SK-N-SH (cell line): ENCODE measurements around the gene ZDHHC24. TPM values are rescaled to one million over a fixed set of nuclear protein-coding genes. Genes with fewer than 3 reads are reported as not detected.

Experiments
- CTCF ChIA-PET: fragments of 300-600, 350-600 bp; formaldehyde crosslinking; extraction: SDS; loops from one replicate; lab custom pipeline; 2021; lab: Yijun Ruan, JAX
- POLR2A ChIA-PET: fragments of 350-600 bp; sonication (Branson Sonifier 250); formaldehyde crosslinking; extraction: SDS; loops from one replicate; lab custom pipeline; 2020; ENCODE audit warnings: antibody characterized with exemption, inconsistent platforms; lab: Yijun Ruan, JAX
- DNase-seq: peaks from one replicate; pipeline ENCODE4 v3.0.0; 2012
- H2AFZ ChIP-seq: fragments of 200-600 bp; sonication (generic); 2 replicates; pipeline ENCODE4 v1.8.1; 2016; ENCODE audit warnings: antibody characterized with exemption, mild to moderate bottlenecking, low read depth
- H3F3A ChIP-seq: fragments of 200-600 bp; sonication (generic); replicated peaks from 2 replicates; pipeline ENCODE3; 2016; ENCODE audit warnings: antibody characterized with exemption, mild to moderate bottlenecking; ENCODE audit not compliant: insufficient read depth
- H3K27ac ChIP-seq, 2 experiments: fragments of 200-500 bp in 1 of 2; fragments of 200-600 bp in 1 of 2; sonication (Bioruptor generic) in 1 of 2; sonication (generic), shearing (Covaris generic) in 1 of 2; 2 replicates each; pipeline versions ENCODE4 v1.5.1 to v1.6.1; 2014 to 2016; ENCODE audit warnings: low read depth in 2 of 2, inconsistent platforms in 1 of 2, low read length in 1 of 2, mild to moderate bottlenecking in 1 of 2, mixed read lengths in 1 of 2
- H3K27me3 ChIP-seq: fragments of 200-600 bp; sonication (generic), shearing (Covaris generic); 2 replicates; pipeline ENCODE4 v1.6.1; 2016; ENCODE audit warnings: mixed run types; ENCODE audit not compliant: insufficient read depth
- H3K36me3 ChIP-seq, 2 experiments: fragments of 200-500 bp in 1 of 2; fragments of 200-600 bp in 1 of 2; sonication (Bioruptor generic) in 1 of 2; sonication (generic) in 1 of 2; replicated peaks in 1 of 2; 2 replicates each; pipeline versions ENCODE3 to v1.5.1; 2014 to 2016; ENCODE audit warnings: low read length in 1 of 2, mild to moderate bottlenecking in 1 of 2; ENCODE audit not compliant: insufficient read depth in 2 of 2, control insufficient read depth in 1 of 2
- H3K4me1 ChIP-seq, 2 experiments: fragments of 200-500 bp in 1 of 2; fragments of 200-600 bp in 1 of 2; sonication (Bioruptor generic) in 1 of 2; sonication (generic), shearing (Covaris generic) in 1 of 2; 2 replicates each; pipeline versions ENCODE4 v1.5.1 to v1.6.1; 2014 to 2016; ENCODE audit warnings: low read depth in 1 of 2, low read length in 1 of 2, mixed run types in 1 of 2; ENCODE audit not compliant: insufficient read depth in 2 of 2, control insufficient read depth in 1 of 2
- H3K4me2 ChIP-seq: fragments of 200-600 bp; sonication (generic), shearing (Covaris generic); 2 replicates; pipeline ENCODE4 v1.6.1; 2017; ENCODE audit warnings: mixed run types
- H3K4me3 ChIP-seq, 2 experiments: fragments of 200-500 bp in 1 of 2; fragments of 200-600 bp in 1 of 2; sonication (Bioruptor generic) in 1 of 2; sonication (generic), shearing (Covaris generic) in 1 of 2; 2 replicates each; pipeline versions ENCODE4 v1.5.1 to v1.8.1; 2014 to 2016; ENCODE audit warnings: low read depth in 2 of 2, inconsistent platforms in 1 of 2, low read length in 1 of 2, mild to moderate bottlenecking in 1 of 2, mixed read lengths in 1 of 2, moderate library complexity in 1 of 2
- H3K79me2 ChIP-seq: fragments of 200-600 bp; sonication (generic); 2 replicates; pipeline ENCODE4 v1.8.1; 2017; ENCODE audit warnings: mild to moderate bottlenecking; ENCODE audit not compliant: insufficient read depth
- H3K9ac ChIP-seq: fragments of 200-600 bp; sonication (generic); 2 replicates; pipeline ENCODE4 v1.6.1; 2017; ENCODE audit warnings: mixed run types
- H3K9me2 ChIP-seq: fragments of 200-600 bp; sonication (generic); 2 replicates; pipeline ENCODE4 v1.6.1; 2017; ENCODE audit warnings: mixed run types
- H3K9me3 ChIP-seq: fragments of 200-600 bp; sonication (generic); 2 replicates; pipeline ENCODE4 v1.6.1; 2017; ENCODE audit warnings: mixed run types, mild to moderate bottlenecking, moderate library complexity
- H4K20me1 ChIP-seq: fragments of 200-600 bp; sonication (generic); 2 replicates; pipeline ENCODE4 v1.6.1; 2017; ENCODE audit warnings: mild to moderate bottlenecking, mixed run types; ENCODE audit not compliant: insufficient read depth
- CHD2 ChIP-seq: fragments of 150-350 bp; IDR thresholded peaks from 2 replicates; pipeline ENCODE4 v1.6.1; 2018; ENCODE audit warnings: low read length; ENCODE audit not compliant: partially characterized antibody
- CTCF ChIP-seq: fragments of 200-600 bp; sonication (generic); IDR thresholded peaks from 2 replicates; pipeline ENCODE4 v1.6.1; 2017; ENCODE audit warnings: antibody characterized with exemption, mild to moderate bottlenecking, moderate library complexity
- EP300 ChIP-seq, 2 experiments: IDR thresholded peaks; 2 replicates each; pipeline versions ENCODE4 v1.4.0 to v1.6.1; 2012; ENCODE audit warnings: borderline replicate concordance in 1 of 2, low read depth in 1 of 2, low read length in 1 of 2
- EZH2phosphoT487 ChIP-seq: fragments of 200-600 bp; sonication (generic); IDR thresholded peaks from 2 replicates; pipeline ENCODE4 v1.6.1; 2017; ENCODE audit warnings: low read depth, mixed run types, mild to moderate bottlenecking, antibody characterized with exemption, moderate library complexity, borderline replicate concordance
- FOSL2 ChIP-seq: IDR thresholded peaks from 2 replicates; pipeline ENCODE4 v1.4.0; 2012; ENCODE audit warnings: low read depth, mild to moderate bottlenecking, moderate library complexity, borderline replicate concordance
- FOXM1 ChIP-seq: IDR thresholded peaks from 2 replicates; pipeline ENCODE4 v1.4.0; 2012; ENCODE audit warnings: low read depth, mild to moderate bottlenecking
- MXI1 ChIP-seq: IDR thresholded peaks from 2 replicates; pipeline ENCODE4 v1.6.1; 2012; ENCODE audit warnings: mild to moderate bottlenecking, low read depth, low read length, improper control_type of control experiment
- POLR2AphosphoS5 ChIP-seq: IDR thresholded peaks from 2 replicates; pipeline ENCODE4 v1.6.1; 2012; ENCODE audit warnings: low read depth, low read length
- REST ChIP-seq: IDR thresholded peaks from 2 replicates; pipeline ENCODE4 v1.6.1; 2012; ENCODE audit warnings: mild to moderate bottlenecking, low read depth, low read length, moderate library complexity
- SMC3 ChIP-seq: IDR thresholded peaks from 2 replicates; pipeline ENCODE4 v1.6.1; 2012; ENCODE audit warnings: low read depth, low read length, improper control_type of control experiment
- TCF12 ChIP-seq: IDR thresholded peaks from 2 replicates; pipeline ENCODE4 v1.4.0; 2012
- YY1 ChIP-seq: IDR thresholded peaks from 2 replicates; pipeline ENCODE4 v1.4.0; 2012; ENCODE audit warnings: low read depth, mild to moderate bottlenecking
- WGBS: methylation state at CpG from one replicate; pipeline ENCODE4 v1.1.6; 2017; ENCODE audit warnings: low lambda C conversion rate; 5-methylcytosine and 5-hydroxymethylcytosine counted together
- polyA plus RNA-seq, 3 experiments: library from polyadenylated mRNA; depleted of rRNA; stranded (reverse); fragments of >200 nt; gene quantifications; 2 replicates each; pipeline ENCODE4 v1.2.3, GENCODE V29; 2012
- TF ChIP-seq, protein P1 (sequence below): fragments of 150-350 bp; IDR thresholded peaks from 2 replicates; pipeline ENCODE4 v1.6.1; 2017; ENCODE audit warnings: antibody characterized with exemption, low read length, low read depth, borderline replicate concordance
- TF ChIP-seq, protein P2 (sequence below): IDR thresholded peaks from 2 replicates; pipeline ENCODE4 v1.4.0; 2012; ENCODE audit warnings: low read depth, borderline replicate concordance

Gene ZDHHC24
- polyA plus RNA-seq, 1 of the 3 experiments (the other 2 are of a cell fraction) = 13.1 TPM

DNA sequence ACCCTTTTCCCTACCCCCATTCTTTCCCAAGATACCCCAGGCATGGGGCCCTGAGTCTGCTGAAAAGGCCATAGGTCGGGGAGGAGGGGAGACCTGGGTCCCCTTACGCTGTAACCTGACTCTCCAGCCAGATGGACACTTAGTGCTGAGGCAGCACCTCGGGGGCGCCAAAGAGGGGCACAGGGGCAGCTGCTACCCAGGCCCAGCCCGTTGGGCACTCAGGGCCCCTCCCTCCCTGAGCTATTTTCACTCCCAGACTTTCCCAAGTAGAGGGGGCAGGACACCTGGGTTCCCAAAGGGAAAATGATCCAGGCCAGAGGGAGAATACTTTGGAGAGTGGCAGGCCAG, 1.8 kb upstream of the ZDHHC24 start:
- no peak overlapping the region for H3K4me2 ChIP-seq
- no peak overlapping the region for H2AFZ ChIP-seq
- TF ChIP-seq CTCF = no peak
- TF ChIP-seq EZH2phosphoT487 = no peak
- TF ChIP-seq, protein P1, sequence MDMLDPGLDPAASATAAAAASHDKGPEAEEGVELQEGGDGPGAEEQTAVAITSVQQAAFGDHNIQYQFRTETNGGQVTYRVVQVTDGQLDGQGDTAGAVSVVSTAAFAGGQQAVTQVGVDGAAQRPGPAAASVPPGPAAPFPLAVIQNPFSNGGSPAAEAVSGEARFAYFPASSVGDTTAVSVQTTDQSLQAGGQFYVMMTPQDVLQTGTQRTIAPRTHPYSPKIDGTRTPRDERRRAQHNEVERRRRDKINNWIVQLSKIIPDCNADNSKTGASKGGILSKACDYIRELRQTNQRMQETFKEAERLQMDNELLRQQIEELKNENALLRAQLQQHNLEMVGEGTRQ = no peak
- TF ChIP-seq, protein P2, sequence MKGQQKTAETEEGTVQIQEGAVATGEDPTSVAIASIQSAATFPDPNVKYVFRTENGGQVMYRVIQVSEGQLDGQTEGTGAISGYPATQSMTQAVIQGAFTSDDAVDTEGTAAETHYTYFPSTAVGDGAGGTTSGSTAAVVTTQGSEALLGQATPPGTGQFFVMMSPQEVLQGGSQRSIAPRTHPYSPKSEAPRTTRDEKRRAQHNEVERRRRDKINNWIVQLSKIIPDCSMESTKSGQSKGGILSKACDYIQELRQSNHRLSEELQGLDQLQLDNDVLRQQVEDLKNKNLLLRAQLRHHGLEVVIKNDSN = no peak
- TF ChIP-seq FOSL2 = no peak
- TF ChIP-seq CHD2 = no peak
- TF ChIP-seq REST = no peak
- no peak for TF ChIP-seq TCF12
- no peak for TF ChIP-seq FOXM1
- TF ChIP-seq MXI1 = no peak
- no peak for TF ChIP-seq YY1
- no peak for TF ChIP-seq EP300 (IDR thresholded peaks at IDR 0.05; ENCODE audit: borderline replicate concordance in 1 of 2, low read depth in 1 of 2, low read length in 1 of 2)
- no peak for TF ChIP-seq SMC3
- no peak for TF ChIP-seq POLR2AphosphoS5
- TF ChIP-seq, all 33 proteins: peak for 0
- 56% methylated on average over 5 of the region's 5 CpGs for WGBS
- H3K79me2 ChIP-seq = peaks cover 7% of the 10 kb centered on the region
- H3K9ac ChIP-seq = no peak overlapping the region
- H3K9me3 ChIP-seq = no peaks in the 10 kb centered on the region
- ChIA-PET CTCF (no interaction called here), POLR2A (no interaction called here)
- H3K4me1 ChIP-seq = peaks cover 0 to 10% of the 10 kb centered on the region in 2 experiments; a peak in 1 of 4 replicates
- DNase-seq = no peak
- H3F3A ChIP-seq = peaks cover 4% of the 10 kb centered on the region
- H3K9me2 ChIP-seq = no peaks in the 10 kb centered on the region
- no peaks in the 10 kb centered on the region for H3K36me3 ChIP-seq
- H3K27ac ChIP-seq = no peak overlapping the region
- no peak overlapping the region for H3K4me3 ChIP-seq
- H4K20me1 ChIP-seq = no peaks in the 10 kb centered on the region
- no peaks in the 10 kb centered on the region for H3K27me3 ChIP-seq
